ENCODE data around the gene PIGM.

PIGM gene

DNA sequence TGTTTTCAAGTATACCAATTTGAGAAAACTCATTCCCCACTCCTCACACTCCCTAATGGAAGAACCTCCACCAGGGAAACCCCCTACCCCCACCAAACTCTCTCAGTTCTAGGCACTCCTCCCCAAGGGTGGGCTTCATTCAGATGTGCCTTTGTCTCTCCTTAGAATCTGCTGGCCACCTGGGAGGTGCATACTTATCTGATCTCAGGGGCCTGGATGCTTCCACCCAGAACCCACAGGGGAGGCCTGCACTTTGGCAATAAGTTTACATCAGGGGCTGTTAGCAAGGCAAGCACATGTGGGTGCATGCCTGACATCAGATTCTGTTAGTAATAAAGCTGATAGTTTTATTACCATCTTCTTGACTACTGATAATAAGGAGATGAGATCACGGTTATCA, 45.3 kb downstream of the PIGM start:
- no peak for DNase-seq

DNA sequence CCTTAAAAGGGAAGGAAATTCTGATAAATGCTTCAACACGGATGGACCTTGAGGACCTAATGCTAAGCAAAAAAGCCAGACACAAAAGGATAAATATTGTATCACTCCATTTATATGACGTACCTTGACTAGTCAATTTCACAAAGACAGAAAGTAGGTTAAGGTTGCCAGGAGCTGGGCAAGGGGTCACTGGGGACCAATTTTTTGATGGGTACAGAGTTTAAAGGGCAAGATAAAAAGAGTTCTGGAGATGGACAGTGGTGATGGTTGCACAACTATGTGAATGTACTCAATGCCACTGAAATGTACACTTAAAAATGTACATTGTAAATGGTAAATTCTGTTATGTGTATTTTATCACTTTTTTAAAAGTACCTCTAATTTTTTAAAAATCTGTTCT, 45.7 kb downstream of the PIGM start:
- no peak for DNase-seq

DNA sequence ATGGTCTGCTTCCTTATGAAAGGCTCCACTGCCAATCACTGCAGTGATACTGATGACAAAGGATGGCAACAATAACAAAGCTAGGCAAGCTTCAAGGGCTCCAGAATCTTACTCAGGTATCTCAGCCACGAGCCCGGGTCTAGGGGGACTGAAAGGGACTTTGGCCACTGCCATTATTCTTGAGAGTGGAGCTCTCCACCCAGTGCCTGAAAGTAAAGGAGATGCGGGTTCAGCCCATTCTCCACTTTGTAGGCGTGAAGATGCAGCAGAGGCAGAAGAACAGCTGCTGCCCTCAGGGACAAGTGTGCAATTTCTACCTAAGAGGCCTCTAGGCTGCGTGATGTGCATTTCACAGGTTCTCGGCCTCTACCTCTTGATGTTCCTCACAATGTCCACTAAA, 46.3 kb downstream of the PIGM start:
- no peak for DNase-seq

DNA sequence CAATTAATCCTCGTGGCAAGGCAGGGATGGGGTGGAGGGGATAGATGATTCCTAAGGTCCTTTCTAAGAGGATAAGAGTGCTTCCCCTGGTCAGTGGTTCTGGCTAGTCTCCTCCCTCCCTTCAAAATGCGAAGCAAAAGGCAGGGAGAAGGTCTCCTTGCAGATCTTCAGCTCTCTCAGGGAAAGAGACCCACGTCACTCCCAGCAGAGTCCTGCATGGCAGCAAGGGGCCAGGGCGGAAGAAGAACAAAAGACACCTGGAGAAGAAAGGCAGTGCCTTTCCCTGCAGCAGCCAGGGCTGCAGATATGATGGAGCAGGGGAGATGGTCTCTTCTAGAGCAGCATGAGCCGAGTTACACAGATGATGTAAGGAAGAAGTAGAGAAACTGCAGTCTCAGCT, 48.1 kb downstream of the PIGM start:
- DNase-seq: no peak

DNA sequence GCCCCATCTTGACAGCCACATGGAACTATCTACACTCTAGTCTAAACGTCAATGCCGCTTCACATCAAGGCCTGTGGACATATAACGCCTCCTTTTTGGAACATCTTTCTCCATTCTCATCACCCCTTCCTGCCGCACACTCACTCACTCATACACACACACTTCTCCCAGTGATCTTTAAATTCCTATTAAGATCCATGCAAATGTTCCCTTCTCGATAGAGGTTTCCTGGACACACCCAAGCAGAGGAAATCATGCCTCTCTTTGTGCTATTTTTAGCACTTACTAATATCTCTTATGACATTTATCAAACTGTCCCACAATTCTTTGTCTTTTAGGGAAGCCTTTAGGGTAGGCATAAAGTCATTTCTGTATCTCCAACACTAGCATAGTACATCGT, 49.5 kb downstream of the PIGM start:
- DNase-seq: no peak

DNA sequence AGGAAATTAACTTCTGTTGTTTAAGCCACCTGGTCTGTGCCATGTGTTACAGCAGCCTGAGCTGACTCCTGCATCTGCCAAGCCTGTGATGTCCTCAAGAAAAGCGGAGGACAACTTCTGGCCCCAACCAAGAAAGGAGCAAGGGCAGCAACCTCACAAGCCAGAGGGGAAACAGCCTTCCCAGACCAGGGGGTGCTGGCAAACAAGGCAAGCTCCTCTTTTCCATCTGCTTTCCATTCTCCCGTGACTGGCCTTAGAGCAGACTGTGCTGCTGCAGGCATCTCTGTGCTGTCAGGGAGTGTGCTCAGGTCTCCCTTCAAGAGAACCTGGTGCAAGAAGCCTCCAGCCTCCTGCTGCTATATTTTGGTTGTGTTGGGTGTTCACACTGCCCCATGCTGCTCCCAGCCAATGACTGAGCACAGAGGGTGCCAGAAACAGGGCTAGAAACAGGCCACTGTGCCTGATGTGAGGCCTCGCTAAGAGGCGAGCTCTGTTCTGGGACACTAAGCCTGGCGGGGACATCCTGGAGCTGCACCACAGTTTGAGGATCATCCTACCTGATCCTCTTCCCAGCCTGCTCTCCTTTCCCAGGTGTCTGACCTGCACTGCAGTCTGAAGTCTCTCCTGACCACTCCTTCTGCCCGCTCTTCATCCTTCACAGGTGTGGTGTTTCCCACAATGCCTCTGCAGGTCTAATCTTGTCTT, 50.3 kb downstream of the PIGM start:
- no peak for DNase-seq

DNA sequence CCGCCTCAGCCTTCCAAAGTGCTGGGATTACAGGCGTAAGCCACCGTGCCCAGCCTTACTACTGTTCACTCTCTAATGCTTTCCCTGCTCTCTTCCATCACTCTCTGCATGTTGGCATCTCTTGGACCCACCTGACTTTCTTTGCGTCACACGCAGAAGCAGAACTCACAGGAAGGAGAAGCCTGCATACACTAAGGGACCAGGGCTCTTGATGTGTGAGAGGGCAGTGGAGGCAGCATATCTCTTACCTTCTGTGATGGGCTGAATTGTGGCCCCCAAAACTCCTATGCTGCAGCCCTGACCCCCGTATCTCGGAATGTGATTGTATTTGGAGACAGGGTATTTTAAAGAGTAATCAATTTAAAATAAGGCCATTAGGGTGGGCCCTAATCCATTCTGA, 51.0 kb downstream of the PIGM start:
- DNase-seq: no peak

DNA sequence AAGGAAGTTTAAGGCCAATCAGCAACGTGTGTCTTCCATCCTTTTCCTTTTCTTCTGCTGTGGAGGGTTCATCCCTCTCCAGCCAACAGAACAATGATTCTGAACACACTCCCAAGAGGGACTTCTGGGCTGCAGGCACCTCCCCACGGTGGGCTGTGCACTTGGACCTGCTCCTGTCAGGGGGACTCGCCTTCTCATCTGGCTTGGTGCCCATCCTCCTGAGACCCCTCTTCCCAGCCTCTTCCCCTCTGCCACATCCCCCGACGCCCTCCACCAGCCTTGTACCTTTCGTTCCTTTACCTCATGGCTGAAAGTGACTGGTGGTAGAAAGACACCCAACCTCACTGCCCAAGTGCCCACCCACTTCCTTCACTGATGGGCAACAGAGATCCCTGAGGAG, 51.7 kb downstream of the PIGM start:
- DNase-seq: no peak

DNA sequence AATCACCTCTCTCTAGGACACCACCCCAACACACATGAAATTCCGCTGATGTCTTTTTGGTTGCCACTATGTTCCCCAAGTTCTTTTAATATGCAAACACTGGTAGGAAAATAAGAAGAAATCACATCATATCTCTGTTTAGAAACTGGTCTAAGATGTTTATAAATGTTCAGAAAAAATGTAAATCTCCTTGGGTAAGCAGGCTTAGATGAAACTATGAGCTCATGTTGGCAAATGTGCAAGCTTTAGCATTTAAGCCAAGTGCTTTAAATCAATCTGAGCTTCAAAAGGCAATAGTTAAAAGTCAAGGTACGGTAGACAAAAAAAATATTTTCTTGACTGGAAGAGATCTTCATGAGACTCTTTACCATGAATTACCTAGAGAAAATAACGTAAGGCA, 52.5 kb downstream of the PIGM start:
- no peak for DNase-seq

DNA sequence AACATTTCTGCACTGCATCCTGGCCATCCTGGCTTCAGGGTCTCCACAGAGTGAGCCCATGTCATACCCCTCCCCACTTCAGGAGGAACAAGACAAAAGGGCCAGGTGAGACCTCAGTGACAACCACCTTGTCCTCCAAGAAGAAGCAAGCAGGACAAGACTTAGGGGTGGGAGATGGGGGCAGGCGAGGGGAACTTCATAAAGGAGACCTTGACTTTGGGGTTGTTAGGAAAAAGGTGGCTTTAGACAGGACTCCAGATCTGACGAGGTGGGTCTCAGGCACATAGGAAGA, 53.7 kb downstream of the PIGM start:
- DNase-seq: no peak

DNA sequence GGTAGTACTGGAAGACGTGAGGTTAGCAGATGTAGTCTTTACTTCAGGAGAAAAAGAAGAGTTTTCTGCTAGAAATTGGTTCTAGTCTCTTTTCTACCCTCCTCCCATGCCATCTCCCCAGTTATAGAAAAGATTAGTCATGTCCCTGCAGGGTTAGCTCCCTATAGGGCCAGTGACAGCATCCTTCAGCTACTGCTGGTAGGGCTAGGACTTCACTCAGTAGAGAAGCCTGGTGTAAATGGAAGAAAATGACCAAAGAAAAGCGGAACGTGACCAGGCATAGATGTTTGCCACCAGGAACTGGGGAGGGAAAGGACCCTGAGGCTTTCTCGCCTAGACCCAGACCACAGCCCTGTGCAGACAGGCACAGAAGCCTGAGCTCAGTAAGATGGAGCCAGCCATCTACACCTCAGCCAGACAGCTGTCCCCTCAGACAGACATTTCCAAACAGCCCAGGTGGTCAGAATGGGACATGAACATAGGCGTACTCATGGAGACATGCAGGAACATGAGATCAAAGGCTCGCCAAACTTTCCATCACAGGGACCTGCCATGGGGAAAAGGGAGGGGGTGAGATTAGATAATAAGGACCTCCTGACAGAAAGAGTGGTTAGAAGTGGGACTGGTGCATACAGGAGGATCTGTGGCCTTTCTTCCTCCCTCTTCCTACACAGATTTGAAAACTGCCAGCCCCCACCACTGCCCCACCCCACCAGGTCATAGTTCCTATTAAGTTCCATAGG, 54.3 kb downstream of the PIGM start:
- no peak for DNase-seq
